Lung (tissue), 12 donors: ENCODE results near the gene RAET1L. TPM values are rescaled to one million over a fixed set of nuclear protein-coding genes. Genes with fewer than 3 reads are reported as not detected.

Experiments
- ATAC-seq: fragments of 200-7000 bp; cut with Tn5 transposase; one replicate; pipeline ENCODE4 v1.9.1; 2020; ENCODE audit warnings: moderate number of reproducible peaks; ENCODE audit not compliant: insufficient read depth, low FRiP score
- DNase-seq, 3 donors: peaks; one replicate each; pipeline ENCODE4 v3.0.0-alpha.2; 2013 to 2017
- H3K27ac ChIP-seq, 2 donors: one replicate each; pipeline ENCODE4 v1.5.1; 2013; ENCODE audit warnings: mild to moderate bottlenecking in 2 of 2, moderate library complexity in 2 of 2, control low read depth in 1 of 2, inconsistent platforms in 1 of 2, low read depth in 1 of 2, low read length in 1 of 2
- H3K27me3 ChIP-seq, 3 donors: one replicate each; pipeline ENCODE4 v1.5.1; 2013; ENCODE audit warnings: low read length in 2 of 3; ENCODE audit not compliant: control insufficient read depth in 3 of 3, insufficient read depth in 3 of 3
- H3K36me3 ChIP-seq, 4 donors: one replicate each; pipeline ENCODE4 v1.5.1; 2013; ENCODE audit warnings: low read length in 4 of 4, mild to moderate bottlenecking in 1 of 4, moderate library complexity in 1 of 4; ENCODE audit not compliant: control insufficient read depth in 4 of 4, insufficient read depth in 4 of 4
- H3K4me1 ChIP-seq, 5 donors: one replicate each; pipeline ENCODE4 v1.5.1; 2013; ENCODE audit warnings: low read length in 5 of 5, mild to moderate bottlenecking in 2 of 5, moderate library complexity in 1 of 5; ENCODE audit not compliant: control insufficient read depth in 5 of 5, insufficient read depth in 5 of 5
- H3K4me3 ChIP-seq: one replicate; pipeline ENCODE4 v1.5.1; 2013; ENCODE audit warnings: mild to moderate bottlenecking, control low read depth, moderate library complexity
- H3K9ac ChIP-seq, 2 donors: one replicate each; pipeline ENCODE4 v1.5.1; 2013; ENCODE audit warnings: low read length in 2 of 2, control low read depth in 1 of 2; ENCODE audit not compliant: insufficient read depth in 1 of 2
- H3K9me3 ChIP-seq, 4 donors: one replicate each; pipeline ENCODE4 v1.5.1; 2013; ENCODE audit warnings: low read length in 3 of 4, mild to moderate bottlenecking in 1 of 4, moderate library complexity in 1 of 4; ENCODE audit not compliant: control insufficient read depth in 4 of 4, insufficient read depth in 3 of 4
- WGBS, 2 donors: extraction: QIAGEN DNeasy Blood & Tissue Kit; methylation state at CpG; one replicate each; pipeline ENCODE4 v1.1.7; 2013; 5-methylcytosine and 5-hydroxymethylcytosine counted together
- polyA plus RNA-seq, 2 donors: library from polyadenylated mRNA; stranded (reverse); fragments of 200-250 nt; gene quantifications; one replicate each; pipeline ENCODE4 v1.2.1, GENCODE V29; 2013
- total RNA-seq, 2 donors: library from RNA; depleted of rRNA in 1 of 2; stranded (reverse); fragments of >200 nt in 1 of 2; gene quantifications; one replicate each; pipeline ENCODE4 v1.2.1, GENCODE V29; 2014 to 2021
- TF ChIP-seq, protein P1 (sequence below): IDR thresholded peaks from 2 replicates; pipeline ENCODE4 v1.5.1; 2012; ENCODE audit warnings: mild to moderate bottlenecking; ENCODE audit errors: control extremely low read depth, extremely low read depth
- donor health status: control.
- donor health status: control.
- donor health status: Bipolar disorder and iron deficiency.
- donor health status: healthy.
- donor health status: DM: yes; HTN: yes; CAD: no.

RAET1L gene
- total and polyA plus RNA-seq, 4 donors: 0.06 TPM; not detected in 3

DNA sequence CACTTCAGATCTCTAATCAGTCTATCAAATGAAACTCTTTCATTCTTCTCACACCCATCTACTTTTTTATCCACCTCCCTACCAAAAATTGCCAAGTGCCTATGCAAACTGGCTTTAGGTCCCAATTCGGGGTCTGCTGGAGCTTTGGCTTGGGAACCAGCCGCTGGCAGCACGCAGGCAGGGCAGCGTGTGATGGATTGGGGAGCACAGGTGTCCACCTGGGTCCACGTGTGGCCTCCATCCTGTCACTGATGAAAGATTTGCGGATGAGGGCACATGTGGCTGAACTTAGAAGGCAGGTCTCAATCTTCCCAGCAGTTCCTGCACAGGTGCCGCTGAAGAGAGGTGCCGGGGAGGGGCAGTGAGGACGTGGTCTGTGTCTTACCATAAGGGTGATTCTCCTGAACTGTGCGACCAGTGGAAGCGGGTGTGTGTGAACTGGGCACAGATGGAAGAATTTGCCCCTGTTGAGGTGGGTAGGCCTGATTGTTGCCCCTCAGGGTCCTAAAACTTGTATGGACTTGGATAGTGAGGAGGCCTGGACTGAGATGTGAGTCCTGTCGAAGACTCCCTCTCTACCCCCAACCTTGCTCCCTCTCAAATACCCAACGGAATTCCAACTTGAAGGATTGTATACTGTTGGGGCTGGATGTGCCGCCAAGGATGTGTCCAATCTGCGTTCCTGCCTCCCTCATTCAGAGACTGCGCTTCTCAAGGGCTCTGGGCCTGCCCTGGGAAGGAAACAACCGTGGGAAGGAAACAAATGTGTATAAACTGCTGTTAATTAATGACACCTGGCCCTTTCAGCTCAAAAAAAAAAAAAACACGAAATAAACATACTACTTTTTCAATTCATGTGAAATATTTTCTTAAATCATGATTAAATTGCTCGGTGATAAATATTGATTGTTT lies 18.4 kb upstream of the RAET1L start:
- H3K36me3 ChIP-seq: no peaks in the 10 kb centered on the region
- 78 to 84% methylated on average over 19 of the region's 19 CpGs for WGBS, 2 donors
- TF ChIP-seq, protein P1, sequence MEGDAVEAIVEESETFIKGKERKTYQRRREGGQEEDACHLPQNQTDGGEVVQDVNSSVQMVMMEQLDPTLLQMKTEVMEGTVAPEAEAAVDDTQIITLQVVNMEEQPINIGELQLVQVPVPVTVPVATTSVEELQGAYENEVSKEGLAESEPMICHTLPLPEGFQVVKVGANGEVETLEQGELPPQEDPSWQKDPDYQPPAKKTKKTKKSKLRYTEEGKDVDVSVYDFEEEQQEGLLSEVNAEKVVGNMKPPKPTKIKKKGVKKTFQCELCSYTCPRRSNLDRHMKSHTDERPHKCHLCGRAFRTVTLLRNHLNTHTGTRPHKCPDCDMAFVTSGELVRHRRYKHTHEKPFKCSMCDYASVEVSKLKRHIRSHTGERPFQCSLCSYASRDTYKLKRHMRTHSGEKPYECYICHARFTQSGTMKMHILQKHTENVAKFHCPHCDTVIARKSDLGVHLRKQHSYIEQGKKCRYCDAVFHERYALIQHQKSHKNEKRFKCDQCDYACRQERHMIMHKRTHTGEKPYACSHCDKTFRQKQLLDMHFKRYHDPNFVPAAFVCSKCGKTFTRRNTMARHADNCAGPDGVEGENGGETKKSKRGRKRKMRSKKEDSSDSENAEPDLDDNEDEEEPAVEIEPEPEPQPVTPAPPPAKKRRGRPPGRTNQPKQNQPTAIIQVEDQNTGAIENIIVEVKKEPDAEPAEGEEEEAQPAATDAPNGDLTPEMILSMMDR: no peak
- no peak overlapping the region for H3K4me3 ChIP-seq
- no peaks in the 10 kb centered on the region for H3K9me3 ChIP-seq
- ATAC-seq: no peak
- no peak overlapping the region for H3K9ac ChIP-seq
- peaks cover 0 to 41% (median 36%) of the 10 kb centered on the region in 3 donors for H3K27me3 ChIP-seq
- DNase-seq: no peak
- no peak overlapping the region for H3K27ac ChIP-seq
- H3K4me1 ChIP-seq: no peaks in the 10 kb centered on the region

DNA sequence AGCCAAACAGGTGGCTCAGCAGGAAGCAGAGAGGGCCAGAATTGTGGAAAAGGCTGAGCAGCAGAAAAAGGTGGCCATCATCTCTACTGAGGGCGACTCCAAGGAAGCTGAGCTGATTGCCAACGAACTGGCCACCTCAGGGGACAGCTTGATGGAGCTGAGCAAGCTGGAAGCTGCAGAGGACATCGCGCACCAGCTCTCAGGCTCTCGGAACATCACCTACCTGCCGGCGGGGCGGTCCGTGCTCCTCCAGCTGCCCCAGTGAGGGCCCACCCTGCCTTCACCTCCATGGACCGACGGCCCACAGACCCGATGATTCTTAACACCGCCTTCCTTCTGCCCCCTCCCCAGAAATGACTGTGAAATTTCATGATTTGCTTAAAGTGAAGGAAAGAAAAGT lies 17.8 kb upstream of the RAET1L start:
- Histone ChIP-seq H3K27me3 (peaks cover 0 to 48% (median 42%) of the 10 kb centered on the region in 3 donors), H3K4me1 (peaks cover 0 to 4% (median under 1%) of the 10 kb centered on the region in 5 donors), H3K4me3 (no peak overlapping the region), H3K9ac (no peak overlapping the region), H3K27ac (no peak overlapping the region), H3K36me3 (no peaks in the 10 kb centered on the region), H3K9me3 (no peaks in the 10 kb centered on the region)
- ATAC-seq (no peak), DNase-seq (no peak)
- 93 to 96% methylated on average over 13 of the region's 13 CpGs for WGBS, 2 donors
- TF ChIP-seq, protein P1: no peak

DNA sequence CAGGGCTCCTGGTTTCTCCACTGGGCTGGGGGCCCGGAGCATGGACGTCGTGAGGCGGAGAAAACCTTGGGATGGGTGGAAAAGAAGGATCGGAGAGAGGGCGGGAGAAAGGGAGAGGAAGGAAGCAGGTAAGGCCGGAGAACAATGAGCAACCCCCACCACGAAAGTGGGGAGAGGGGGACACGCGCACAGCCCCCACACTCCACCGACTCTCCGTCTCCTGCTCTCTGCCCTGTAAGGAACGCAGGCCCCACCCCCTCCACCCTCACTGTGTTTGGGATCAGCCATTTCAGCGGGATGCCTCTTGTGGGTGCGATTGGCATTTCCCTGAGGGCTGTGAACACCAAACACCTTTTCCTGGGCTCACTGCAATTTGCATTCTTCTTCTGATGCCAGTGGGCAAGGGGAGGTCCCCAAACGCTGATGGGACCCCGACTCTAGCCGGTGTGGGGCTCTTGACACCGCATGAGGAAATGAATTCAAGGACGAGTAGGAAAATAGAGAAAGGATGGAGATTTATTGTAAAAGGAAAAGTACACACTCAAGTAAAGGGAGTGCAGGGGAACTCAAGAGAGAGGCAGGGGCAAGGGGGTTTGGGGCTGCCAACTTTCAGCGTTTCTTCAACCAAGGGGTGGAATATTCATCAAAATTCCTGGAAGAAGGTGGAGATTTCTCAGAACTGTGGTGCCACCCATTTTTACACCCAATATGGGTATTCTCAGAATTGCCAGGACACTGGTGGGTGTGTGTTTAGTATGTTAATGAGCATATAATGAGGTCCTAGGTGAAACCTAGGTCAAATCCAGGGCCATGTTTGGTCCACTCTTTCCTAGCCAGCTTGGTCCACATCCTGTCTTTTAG lies 13.1 kb upstream of the RAET1L start:
- 5 to 12% methylated on average over 21 of the region's 21 CpGs for WGBS, 2 donors
- TF ChIP-seq, protein P1: no peak
- Histone ChIP-seq H3K9me3 (no peaks in the 10 kb centered on the region), H3K27me3 (peaks cover 0 to 87% (median 64%) of the 10 kb centered on the region in 3 donors), H3K4me3 (no peak overlapping the region), H3K4me1 (peaks cover 0 to 13% (median 5%) of the 10 kb centered on the region in 5 donors), H3K27ac (no peak overlapping the region), H3K36me3 (no peaks in the 10 kb centered on the region), H3K9ac (no peak overlapping the region)
- peak in 1 of 3 donors; percentile 24 for DNase-seq
- no peak for ATAC-seq
